ENCODE results near the gene EPN2. TPM values are rescaled to one million over a fixed set of nuclear protein-coding genes. Genes with fewer than 3 reads are reported as not detected.

EPN2 gene
- total and polyA plus RNA-seq, 10 of the 15 experiments (the other 5 are each of a cell fraction or from before 2014, with no cell fraction given) = 0.26 to 8.4 (median 4.7) TPM

GRCh38 chr17:19360772-19361171 lies 123.6 kb downstream of the EPN2 start:
- RAD21 ChIA-PET (ENCODE audit: unreplicated experiment) = interaction anchor here (0.6 kb wide), 1 partner anchor 37 kb away, joined by 3 read pairs; no protein-coding TSS in a partner anchor
- Histone ChIP-seq H3K9ac (ENCODE audit: control insufficient read depth, insufficient read depth, low read length) (no peak overlapping the region), H3K4me3 (no peak overlapping the region), H2AFZ (ENCODE audit: control insufficient read depth, low read depth, low read length) (no peak overlapping the region), H4K20me1 (ENCODE audit: control insufficient read depth, insufficient read depth) (no peaks in the 10 kb centered on the region), H3K4me1 (ENCODE audit: control insufficient read depth, insufficient read depth, low read length) (peaks cover 7% of the 10 kb centered on the region), H3K79me2 (ENCODE audit: control insufficient read depth, insufficient read depth, low read length) (no peaks in the 10 kb centered on the region), H3K27ac (ENCODE audit: control insufficient read depth, insufficient read depth) (no peak overlapping the region), H3K9me3 (replicated peaks; ENCODE audit: control insufficient read depth, insufficient read depth, low read length) (no peaks in the 10 kb centered on the region), H3K4me2 (ENCODE audit: control insufficient read depth, insufficient read depth) (no peak overlapping the region), H3K36me3 (ENCODE audit: control insufficient read depth in 2 of 2, insufficient read depth in 2 of 2, low read length in 1 of 2) (no peaks in the 10 kb centered on the region), H3K27me3 (replicated peaks in 1 of 2; ENCODE audit: control insufficient read depth in 2 of 2, insufficient read depth in 2 of 2, low read length in 1 of 2) (no peaks in the 10 kb centered on the region; a peak in 2 of 4 replicates)
- TF ChIP-seq E2F4 (IDR thresholded peaks at IDR 0.05; ENCODE audit: low read depth, low read length) (no peak), RAD51 (IDR thresholded peaks at IDR 0.05) (no peak), PAX8 (IDR thresholded peaks at IDR 0.05) (no peak), BCLAF1 (IDR thresholded peaks at IDR 0.05) (no peak), KLF5 (IDR thresholded peaks at IDR 0.05; ENCODE audit: partially characterized antibody) (no peak), WRNIP1 (IDR thresholded peaks at IDR 0.05; ENCODE audit: borderline replicate concordance, low read depth, low read length) (no peak), BCL11A (IDR thresholded peaks at IDR 0.05; ENCODE audit: low read depth, low read length) (no peak), RUNX3 (IDR thresholded peaks at IDR 0.05; ENCODE audit: low read length) (no peak)
- DNase-seq (ENCODE audit: low read depth, low spot score) (no peak), ATAC-seq (no peak), FAIRE-seq (no peak)
- intact Hi-C loops (cut with micrococcal nuclease; ENCODE audit: unreplicated experiment) = loop anchor here (5.0 to 10.0 kb wide), 2 partner anchors 152 to 284 kb away; partner anchors contain the start of gene ALDH3A2
- SMC1A ChIA-PET (ENCODE audit: uncharacterized antibody, unreplicated experiment) = no interaction called here
- BruUV-seq (replicated peaks) = no TSS peak
- CTCF ChIA-PET = interaction anchor here (1.7 kb wide), 1 partner anchor 86 kb away, joined by 5 read pairs; no protein-coding TSS in a partner anchor
- 67% methylated on average over 8 of the region's 8 CpGs for WGBS (ENCODE audit: insufficient coverage, insufficient replicate concordance, low lambda C conversion rate, missing lambda C conversion rate)
- POLR2A ChIA-PET = no interaction called here
- in situ Hi-C loops (cut with MboI) = loop anchor here (5.0 kb wide), 1 partner anchor 87 kb away; no protein-coding TSS in a partner anchor

Measured in GM12878 (cell line).